ENCODE measurements around the gene PKNOX2.

Gene PKNOX2

GRCh38 chr11:125270711-125271110, 106.2 kb downstream of the PKNOX2 start:
- Histone ChIP-seq H3K27ac (ENCODE audit: low read length) (no peak overlapping the region), H3K4me1 (ENCODE audit: control insufficient read depth, insufficient read depth, low read length) (0 out of 2 replicates have a peak, but pooled peaks cover 1% of the 10 kb centered on the region), H3K27me3 (ENCODE audit: control insufficient read depth, insufficient read depth, low read length) (no peaks in the 10 kb centered on the region), H3K36me3 (ENCODE audit: control insufficient read depth, insufficient read depth, low read length) (no peaks in the 10 kb centered on the region), H3K4me3 (ENCODE audit: low read length) (no peak overlapping the region), H3K9me3 (ENCODE audit: control insufficient read depth, insufficient read depth, low read length) (no peaks in the 10 kb centered on the region)
- WGBS (ENCODE audit: insufficient coverage, insufficient read length) = no CpG with 5 or more reads among the region's 2 CpGs
- no peak for DNase-seq (ENCODE audit: low read depth, low spot score)

- Histone ChIP-seq H3K4me1 (ENCODE audit: control insufficient read depth, insufficient read depth, low read length) (no peaks in the 10 kb centered on the region), H3K36me3 (ENCODE audit: control insufficient read depth, insufficient read depth, low read length) (no peaks in the 10 kb centered on the region), H3K9me3 (ENCODE audit: control insufficient read depth, insufficient read depth, low read length) (no peaks in the 10 kb centered on the region), H3K27ac (ENCODE audit: low read length) (no peak overlapping the region), H3K27me3 (ENCODE audit: control insufficient read depth, insufficient read depth, low read length) (no peaks in the 10 kb centered on the region), H3K4me3 (ENCODE audit: low read length) (no peak overlapping the region)
- no CpG with 5 or more reads among the region's 6 CpGs for WGBS (ENCODE audit: insufficient coverage, insufficient read length)
- DNase-seq (ENCODE audit: low read depth, low spot score) = no peak
These were observed 107.0 kb downstream of the PKNOX2 start for GRCh38 chr11:125271483-125272091.

GRCh38 chr11:125272092-125272491, 107.5 kb downstream of the PKNOX2 start:
- Histone ChIP-seq H3K9me3 (ENCODE audit: control insufficient read depth, insufficient read depth, low read length) (no peaks in the 10 kb centered on the region), H3K4me3 (ENCODE audit: low read length) (no peak overlapping the region), H3K36me3 (ENCODE audit: control insufficient read depth, insufficient read depth, low read length) (no peaks in the 10 kb centered on the region), H3K27me3 (ENCODE audit: control insufficient read depth, insufficient read depth, low read length) (no peaks in the 10 kb centered on the region), H3K27ac (ENCODE audit: low read length) (no peak overlapping the region), H3K4me1 (ENCODE audit: control insufficient read depth, insufficient read depth, low read length) (no peaks in the 10 kb centered on the region)
- DNase-seq (ENCODE audit: low read depth, low spot score) = no peak
- WGBS (ENCODE audit: insufficient coverage, insufficient read length) = no CpG with 5 or more reads among the region's 3 CpGs

DNA sequence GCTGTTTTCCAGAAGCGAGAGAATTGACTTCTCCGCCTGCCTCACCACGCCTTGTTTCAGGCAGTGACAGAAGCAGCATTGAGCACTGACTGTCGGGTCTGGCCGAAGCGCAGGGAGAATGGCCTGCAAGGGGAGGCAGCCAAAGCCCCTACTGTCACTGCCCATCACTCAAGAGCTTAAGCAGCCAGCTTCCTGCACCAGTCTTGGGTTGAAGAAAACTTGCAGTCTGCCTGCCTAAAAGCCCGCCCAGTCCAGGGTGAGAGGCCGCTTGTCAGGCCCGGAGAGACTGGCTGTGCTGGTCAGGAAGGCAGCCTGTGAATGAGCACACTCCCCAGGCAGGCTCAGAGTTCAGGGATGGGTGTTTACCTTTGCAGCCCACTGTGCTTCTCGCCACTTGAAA, 108.3 kb downstream of the PKNOX2 start:
- H3K4me3 ChIP-seq (ENCODE audit: low read length) = no peak overlapping the region
- H3K27me3 ChIP-seq (ENCODE audit: control insufficient read depth, insufficient read depth, low read length) = no peaks in the 10 kb centered on the region
- no peak for DNase-seq (ENCODE audit: low read depth, low spot score)
- no peak overlapping the region for H3K27ac ChIP-seq (ENCODE audit: low read length)
- no peaks in the 10 kb centered on the region for H3K9me3 ChIP-seq (ENCODE audit: control insufficient read depth, insufficient read depth, low read length)
- no CpG with 5 or more reads among the region's 10 CpGs for WGBS (ENCODE audit: insufficient coverage, insufficient read length)
- H3K36me3 ChIP-seq (ENCODE audit: control insufficient read depth, insufficient read depth, low read length) = no peaks in the 10 kb centered on the region
- H3K4me1 ChIP-seq (ENCODE audit: control insufficient read depth, insufficient read depth, low read length) = no peaks in the 10 kb centered on the region

GRCh38 chr11:125273519-125274000, 109.0 kb downstream of the PKNOX2 start:
- WGBS (ENCODE audit: insufficient coverage, insufficient read length) = no CpG with 5 or more reads among the region's 5 CpGs

GRCh38 chr11:125274309-125274708, 109.8 kb downstream of the PKNOX2 start:
- WGBS (ENCODE audit: insufficient coverage, insufficient read length) = no CpG with 5 or more reads among the region's 11 CpGs
- no peaks in the 10 kb centered on the region for H3K36me3 ChIP-seq (ENCODE audit: control insufficient read depth, insufficient read depth, low read length)
- H3K27me3 ChIP-seq (ENCODE audit: control insufficient read depth, insufficient read depth, low read length) = no peaks in the 10 kb centered on the region
- no peak overlapping the region for H3K27ac ChIP-seq (ENCODE audit: low read length)
- no peaks in the 10 kb centered on the region for H3K4me1 ChIP-seq (ENCODE audit: control insufficient read depth, insufficient read depth, low read length)
- no peak for DNase-seq (ENCODE audit: low read depth, low spot score)
- H3K4me3 ChIP-seq (ENCODE audit: low read length) = no peak overlapping the region
- H3K9me3 ChIP-seq (ENCODE audit: control insufficient read depth, insufficient read depth, low read length) = no peaks in the 10 kb centered on the region

More at GRCh38 chr11:125273519-125274000, 109.0 kb downstream of the PKNOX2 start:
- H3K27ac ChIP-seq (ENCODE audit: low read length) = no peak overlapping the region
- no peak overlapping the region for H3K4me3 ChIP-seq (ENCODE audit: low read length)
- no peaks in the 10 kb centered on the region for H3K4me1 ChIP-seq (ENCODE audit: control insufficient read depth, insufficient read depth, low read length)
- H3K9me3 ChIP-seq (ENCODE audit: control insufficient read depth, insufficient read depth, low read length) = no peaks in the 10 kb centered on the region
- no peak for DNase-seq (ENCODE audit: low read depth, low spot score)
- H3K27me3 ChIP-seq (ENCODE audit: control insufficient read depth, insufficient read depth, low read length) = no peaks in the 10 kb centered on the region
- no peaks in the 10 kb centered on the region for H3K36me3 ChIP-seq (ENCODE audit: control insufficient read depth, insufficient read depth, low read length)

DNA sequence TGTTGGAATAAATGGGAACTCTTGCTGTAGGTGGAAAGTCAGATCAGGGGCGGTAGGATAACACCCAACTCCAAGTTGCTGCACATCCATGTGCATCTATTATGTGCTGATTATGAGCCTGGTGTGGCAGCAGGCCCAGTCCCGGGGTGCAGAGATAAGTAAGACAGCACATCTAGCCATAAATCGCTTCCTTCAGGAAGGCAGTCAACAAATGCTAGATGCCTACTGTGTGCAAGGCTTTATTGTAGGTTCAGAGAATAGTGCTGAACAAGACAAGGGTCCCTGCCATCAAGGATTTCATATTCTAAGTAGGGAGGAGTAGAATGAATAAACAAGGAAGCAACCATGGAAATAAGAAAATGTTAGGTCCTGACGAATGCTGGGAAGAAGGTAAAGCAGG, 110.2 kb downstream of the PKNOX2 start:
- Histone ChIP-seq H3K27me3 (ENCODE audit: control insufficient read depth, insufficient read depth, low read length) (no peaks in the 10 kb centered on the region), H3K36me3 (ENCODE audit: control insufficient read depth, insufficient read depth, low read length) (no peaks in the 10 kb centered on the region), H3K9me3 (ENCODE audit: control insufficient read depth, insufficient read depth, low read length) (no peaks in the 10 kb centered on the region), H3K27ac (ENCODE audit: low read length) (no peak overlapping the region), H3K4me3 (ENCODE audit: low read length) (no peak overlapping the region), H3K4me1 (ENCODE audit: control insufficient read depth, insufficient read depth, low read length) (no peaks in the 10 kb centered on the region)
- no CpG with 5 or more reads among the region's 4 CpGs for WGBS (ENCODE audit: insufficient coverage, insufficient read length)
- DNase-seq (ENCODE audit: low read depth, low spot score) = no peak

DNA sequence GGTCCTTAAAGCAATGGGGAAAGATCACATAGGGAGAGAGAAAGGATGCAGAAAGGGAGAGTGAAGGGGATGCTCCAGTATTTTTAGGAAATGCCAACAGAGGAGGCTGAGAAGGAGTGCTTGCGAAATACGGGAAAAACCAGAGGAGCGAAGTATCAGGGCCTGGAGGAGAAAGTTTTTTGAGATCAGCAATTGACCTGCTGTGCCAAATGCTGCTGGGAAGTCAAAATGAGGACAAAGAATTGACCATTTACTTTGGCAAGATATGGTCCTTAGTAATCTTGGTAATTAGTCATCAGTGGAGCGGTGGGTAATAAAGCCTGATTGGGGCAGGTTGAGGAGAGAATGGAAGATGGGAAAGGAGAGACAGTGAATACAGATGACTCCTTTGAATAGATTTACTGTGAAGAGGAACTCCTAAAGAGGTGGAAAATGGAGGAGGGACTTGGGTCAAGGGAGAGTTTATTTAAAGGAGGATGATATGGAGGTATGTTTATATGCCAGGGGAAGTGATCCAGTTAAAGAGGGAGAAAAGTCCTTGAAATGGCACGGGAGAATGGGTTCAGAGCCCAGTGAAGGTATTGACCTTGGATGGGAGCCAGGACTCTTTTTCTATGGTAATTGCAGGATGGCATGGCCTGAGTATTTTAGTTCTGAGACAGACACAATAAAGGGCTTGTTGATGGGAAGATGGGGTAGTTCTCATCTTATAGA, 111.5 kb downstream of the PKNOX2 start:
- Histone ChIP-seq H3K36me3 (ENCODE audit: control insufficient read depth, insufficient read depth, low read length) (no peaks in the 10 kb centered on the region), H3K4me3 (ENCODE audit: low read length) (no peak overlapping the region), H3K27me3 (ENCODE audit: control insufficient read depth, insufficient read depth, low read length) (no peaks in the 10 kb centered on the region), H3K4me1 (ENCODE audit: control insufficient read depth, insufficient read depth, low read length) (no peaks in the 10 kb centered on the region), H3K9me3 (ENCODE audit: control insufficient read depth, insufficient read depth, low read length) (no peaks in the 10 kb centered on the region), H3K27ac (ENCODE audit: low read length) (no peak overlapping the region)
- no CpG with 5 or more reads among the region's 5 CpGs for WGBS (ENCODE audit: insufficient coverage, insufficient read length)
- no peak for DNase-seq (ENCODE audit: low read depth, low spot score)

DNA sequence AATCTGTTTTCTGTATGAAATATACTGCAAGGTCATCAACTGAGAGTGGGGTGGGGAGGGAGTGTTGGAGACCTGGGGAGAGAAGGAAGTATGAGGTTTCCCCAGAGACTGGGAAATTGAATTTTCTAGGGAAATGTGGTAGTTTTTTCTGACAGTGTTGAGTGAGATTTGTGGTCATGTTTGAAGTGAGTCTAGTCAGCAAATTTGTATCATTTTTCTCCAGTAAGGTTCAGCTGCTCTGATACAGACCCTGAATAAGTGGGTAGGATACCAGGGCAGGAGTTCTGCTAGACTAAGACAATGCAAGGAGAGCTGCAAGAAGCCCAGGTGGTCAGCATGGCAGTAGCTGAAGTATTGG, 112.0 kb downstream of the PKNOX2 start:
- Histone ChIP-seq H3K4me1 (ENCODE audit: control insufficient read depth, insufficient read depth, low read length) (no peaks in the 10 kb centered on the region), H3K4me3 (ENCODE audit: low read length) (no peak overlapping the region), H3K36me3 (ENCODE audit: control insufficient read depth, insufficient read depth, low read length) (no peaks in the 10 kb centered on the region), H3K9me3 (ENCODE audit: control insufficient read depth, insufficient read depth, low read length) (no peaks in the 10 kb centered on the region), H3K27ac (ENCODE audit: low read length) (no peak overlapping the region), H3K27me3 (ENCODE audit: control insufficient read depth, insufficient read depth, low read length) (no peaks in the 10 kb centered on the region)
- no peak for DNase-seq (ENCODE audit: low read depth, low spot score)

GRCh38 chr11:125279676-125280418, 115.3 kb downstream of the PKNOX2 start:
- DNase-seq (ENCODE audit: low read depth, low spot score) = no peak
- WGBS (ENCODE audit: insufficient coverage, insufficient read length) = no CpG with 5 or more reads among the region's 8 CpGs
- Histone ChIP-seq H3K27me3 (ENCODE audit: control insufficient read depth, insufficient read depth, low read length) (no peaks in the 10 kb centered on the region), H3K36me3 (ENCODE audit: control insufficient read depth, insufficient read depth, low read length) (no peaks in the 10 kb centered on the region), H3K9me3 (ENCODE audit: control insufficient read depth, insufficient read depth, low read length) (no peaks in the 10 kb centered on the region), H3K4me3 (ENCODE audit: low read length) (no peak overlapping the region), H3K4me1 (ENCODE audit: control insufficient read depth, insufficient read depth, low read length) (no peaks in the 10 kb centered on the region), H3K27ac (ENCODE audit: low read length) (no peak overlapping the region)

Data from iPS DF 6.9 (cell line).